ENCODE data around the gene AATF.

The AATF gene

GRCh38 chr17:36978810-36979564 lies 30.2 kb downstream of the AATF start:
- DNase-seq (ENCODE audit: low read depth in 1 of 2, low spot score in 1 of 2), result no peak

DNA sequence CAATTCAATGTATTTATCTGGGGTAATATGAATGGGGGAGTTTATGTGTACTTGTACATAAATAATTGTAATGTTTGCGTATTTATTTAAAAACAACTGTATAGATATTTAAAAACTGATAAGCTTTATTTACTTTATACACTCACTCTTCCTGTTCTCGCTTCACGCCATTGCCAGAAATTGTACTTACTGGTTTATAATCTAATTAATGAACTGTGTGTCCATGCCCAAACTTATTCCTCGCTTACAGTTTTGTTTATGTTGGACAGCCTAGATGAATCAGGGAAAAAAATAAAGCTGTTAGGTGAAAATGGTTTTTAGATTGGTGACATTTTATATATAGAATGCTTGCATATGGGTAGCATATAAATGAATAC lies 30.8 kb downstream of the AATF start:
- DNase-seq (ENCODE audit: low read depth in 1 of 2, low spot score in 1 of 2), result no peak

DNA sequence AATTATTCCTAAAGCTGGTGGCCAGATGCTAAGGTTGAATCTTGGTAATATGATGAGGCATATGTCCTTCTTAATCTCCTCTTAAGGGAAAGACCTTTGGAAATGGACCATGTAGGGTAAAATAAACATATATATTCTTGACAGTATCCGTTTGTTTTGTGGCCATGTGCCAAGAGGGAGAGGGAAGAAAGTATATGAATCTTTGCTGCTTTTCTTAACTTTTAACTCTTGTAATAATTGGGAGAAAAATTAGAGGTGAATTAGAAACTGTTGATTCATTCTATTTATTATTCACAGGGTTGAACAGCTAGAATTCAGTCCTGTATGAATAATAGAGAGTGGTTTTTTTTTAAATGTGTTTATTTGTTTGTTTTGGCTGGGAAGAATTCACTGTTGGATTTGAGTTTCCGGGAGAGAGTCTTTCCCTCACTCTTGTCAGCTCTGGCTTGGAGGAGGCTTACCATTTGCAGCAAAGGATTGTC lies 31.6 kb downstream of the AATF start:
- DNase-seq (ENCODE audit: low read depth in 1 of 2, low spot score in 1 of 2), result no peak

DNA sequence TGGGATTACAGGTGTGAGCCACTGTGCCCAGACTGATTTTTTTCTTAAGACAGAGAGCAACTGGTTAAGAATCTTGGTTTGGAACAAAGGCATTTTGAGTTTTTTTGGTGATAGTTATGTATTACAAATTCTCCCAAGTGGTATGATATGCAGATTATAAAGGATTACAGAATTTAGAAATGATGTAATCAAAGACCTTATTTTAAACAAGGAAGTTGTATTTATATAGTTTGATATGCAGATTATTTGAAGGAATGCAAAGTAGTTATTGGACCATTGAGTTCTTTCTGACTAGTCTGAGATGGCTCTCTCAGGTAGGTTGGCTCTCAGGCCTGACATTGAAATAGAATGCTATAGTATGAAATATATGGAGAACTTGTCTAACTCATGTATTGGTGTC lies 34.9 kb downstream of the AATF start:
- no peak for DNase-seq (ENCODE audit: low read depth in 1 of 2, low spot score in 1 of 2)

DNA sequence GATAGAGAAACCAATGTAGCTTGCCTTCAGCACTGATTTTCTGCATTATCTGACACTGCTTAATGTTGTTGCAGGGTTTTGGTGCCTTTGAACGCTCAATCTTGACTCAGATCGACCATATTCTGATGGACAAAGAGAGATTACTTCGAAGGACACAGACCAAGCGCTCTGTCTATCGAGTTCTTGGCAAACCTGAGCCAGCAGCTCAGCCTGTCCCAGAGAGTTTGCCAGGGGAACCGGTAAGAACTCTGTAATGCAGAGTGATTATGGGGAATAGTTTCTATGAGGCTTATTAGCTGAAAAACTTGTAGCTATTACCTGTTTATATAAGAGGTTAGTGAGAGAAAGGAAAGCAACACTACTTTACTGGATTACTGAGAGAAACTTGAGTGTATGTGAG lies 40.4 kb downstream of the AATF start:
- no peak for DNase-seq (ENCODE audit: low read depth in 1 of 2, low spot score in 1 of 2)

- DNase-seq (ENCODE audit: low read depth in 1 of 2, low spot score in 1 of 2), result no peak
These were observed 43.9 kb downstream of the AATF start for GRCh38 chr17:36992701-36993100.

DNA sequence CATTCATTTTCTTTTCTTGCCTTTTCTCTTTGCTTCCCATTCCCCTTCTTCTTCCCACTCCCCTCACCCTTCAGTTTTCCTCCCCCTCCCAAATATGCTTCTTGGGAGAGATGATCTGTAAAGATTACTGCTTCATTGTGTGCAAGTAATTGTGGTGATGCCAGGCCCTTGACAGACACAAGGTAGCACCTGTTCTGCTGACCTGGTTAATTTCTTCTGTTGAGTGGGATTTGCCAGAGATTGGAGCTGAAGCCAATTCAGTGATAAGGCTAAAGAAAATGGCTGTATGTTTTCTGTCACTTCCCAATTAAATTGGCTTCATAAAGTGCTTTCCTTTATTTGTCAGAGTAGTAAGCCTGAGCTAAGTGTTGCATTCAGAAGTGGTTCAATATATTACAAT lies 44.5 kb downstream of the AATF start:
- DNase-seq (ENCODE audit: low read depth in 1 of 2, low spot score in 1 of 2), result no peak

DNA sequence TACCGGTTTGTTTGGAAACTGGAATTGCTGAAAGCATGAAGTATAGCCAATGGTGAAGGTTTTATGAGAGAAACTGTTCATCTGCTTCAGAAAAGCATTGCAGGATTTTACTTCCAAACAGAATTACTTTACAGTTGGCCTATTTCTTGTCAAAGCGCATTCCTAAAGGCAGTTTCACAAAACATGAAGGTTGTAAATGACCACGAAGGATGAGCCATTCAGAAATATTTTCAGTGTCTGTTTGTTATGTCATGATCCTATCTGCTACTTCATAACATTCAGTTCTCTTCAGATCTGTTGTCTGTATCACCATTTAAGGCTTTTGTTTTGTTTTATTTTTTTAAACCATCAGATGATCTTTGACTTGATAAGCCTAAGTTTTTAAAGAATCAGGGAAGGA lies 45.7 kb downstream of the AATF start:
- no peak for DNase-seq (ENCODE audit: low read depth in 1 of 2, low spot score in 1 of 2)

DNA sequence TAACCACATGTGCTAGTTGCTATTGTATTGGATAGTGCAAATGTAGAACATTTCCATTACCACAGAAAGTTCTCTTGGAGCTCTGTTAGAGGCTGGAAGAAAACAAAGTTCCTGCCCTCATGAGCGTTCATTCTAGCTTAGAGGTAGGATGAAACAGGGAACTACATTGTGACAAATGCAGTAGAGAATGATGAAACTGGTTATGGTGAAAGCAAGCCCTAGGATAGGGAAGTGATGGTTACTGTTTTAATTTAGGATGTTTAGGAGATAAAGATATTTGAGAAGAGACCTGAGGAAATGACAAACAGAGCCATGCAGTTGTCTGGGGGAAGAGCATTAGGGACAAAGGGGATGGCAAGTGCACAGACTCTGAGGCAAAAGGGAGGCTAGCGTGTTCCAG lies 50.7 kb downstream of the AATF start:
- DNase-seq (ENCODE audit: low read depth in 1 of 2, low spot score in 1 of 2), result no peak

DNA sequence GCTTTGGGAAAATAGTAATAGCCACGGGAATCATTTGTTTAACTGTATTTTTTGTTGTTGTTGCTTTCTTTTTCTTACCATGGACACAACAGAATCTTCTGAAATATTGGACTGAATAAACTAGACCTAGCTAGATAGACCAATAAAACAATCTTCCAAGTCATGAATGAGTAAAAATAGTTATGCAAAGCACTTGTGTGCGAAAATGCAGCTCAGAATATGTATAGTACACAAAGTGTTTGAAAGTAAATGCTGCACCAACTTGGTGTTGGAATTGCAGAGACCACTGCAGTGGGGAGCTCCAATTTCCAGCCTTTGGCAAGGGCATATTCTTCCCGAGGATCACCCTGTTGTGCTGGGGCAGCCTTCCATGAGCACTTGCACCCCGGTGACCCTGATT lies 68.0 kb downstream of the AATF start:
- DNase-seq (ENCODE audit: low read depth in 1 of 2, low spot score in 1 of 2), result no peak

DNA sequence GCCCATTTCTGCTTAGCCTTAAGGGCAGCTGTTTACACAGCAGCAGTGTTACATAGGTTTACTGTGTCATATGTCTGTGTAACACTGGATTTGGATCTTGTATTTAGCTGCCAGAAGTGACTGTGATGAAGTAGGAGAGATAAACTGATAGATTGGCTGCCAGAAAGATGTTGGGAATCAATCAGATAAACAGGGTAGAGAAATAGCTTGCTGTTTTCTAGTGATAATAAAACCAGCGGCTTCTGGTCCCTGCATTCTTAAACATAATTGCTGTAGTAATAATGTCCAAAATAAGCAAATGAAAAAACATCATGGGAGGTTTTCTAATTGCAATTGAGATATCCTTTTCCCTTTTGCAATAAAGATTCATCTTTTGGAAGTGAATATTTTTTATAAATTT lies 68.7 kb downstream of the AATF start:
- no peak for DNase-seq (ENCODE audit: low read depth in 1 of 2, low spot score in 1 of 2)

- no peak for DNase-seq (ENCODE audit: low read depth in 1 of 2, low spot score in 1 of 2)
These were observed 70.5 kb downstream of the AATF start for GRCh38 chr17:37019117-37019740.

GRCh38 chr17:37019741-37020129 lies 71.0 kb downstream of the AATF start:
- no peak for DNase-seq (ENCODE audit: low read depth in 1 of 2, low spot score in 1 of 2)

DNA sequence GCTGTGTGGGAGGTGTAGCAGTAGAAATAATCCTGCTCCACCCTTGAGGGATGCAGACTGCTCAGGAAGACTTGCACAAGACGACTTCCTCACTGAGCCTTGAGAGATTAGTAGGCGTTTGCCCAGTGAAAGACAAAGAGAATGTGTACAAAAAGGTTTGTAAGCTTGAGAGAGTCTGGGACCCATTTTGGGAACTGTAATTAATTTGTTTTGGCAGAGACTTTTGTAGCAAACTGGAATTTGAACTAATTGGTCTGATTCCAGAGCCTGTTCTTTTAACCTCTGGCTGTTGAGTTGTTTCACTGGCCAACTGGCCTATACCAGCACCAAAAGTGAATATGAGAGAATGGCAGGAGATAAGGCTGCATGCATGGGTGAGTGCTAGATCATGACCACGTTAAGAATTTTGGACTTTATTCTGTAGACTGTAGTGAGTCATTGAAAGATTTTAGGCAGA lies 75.5 kb downstream of the AATF start:
- DNase-seq (ENCODE audit: low read depth in 1 of 2, low spot score in 1 of 2), result no peak

GRCh38 chr17:37025238-37025637 lies 76.5 kb downstream of the AATF start:
- no peak for DNase-seq (ENCODE audit: low read depth in 1 of 2, low spot score in 1 of 2)

DNA sequence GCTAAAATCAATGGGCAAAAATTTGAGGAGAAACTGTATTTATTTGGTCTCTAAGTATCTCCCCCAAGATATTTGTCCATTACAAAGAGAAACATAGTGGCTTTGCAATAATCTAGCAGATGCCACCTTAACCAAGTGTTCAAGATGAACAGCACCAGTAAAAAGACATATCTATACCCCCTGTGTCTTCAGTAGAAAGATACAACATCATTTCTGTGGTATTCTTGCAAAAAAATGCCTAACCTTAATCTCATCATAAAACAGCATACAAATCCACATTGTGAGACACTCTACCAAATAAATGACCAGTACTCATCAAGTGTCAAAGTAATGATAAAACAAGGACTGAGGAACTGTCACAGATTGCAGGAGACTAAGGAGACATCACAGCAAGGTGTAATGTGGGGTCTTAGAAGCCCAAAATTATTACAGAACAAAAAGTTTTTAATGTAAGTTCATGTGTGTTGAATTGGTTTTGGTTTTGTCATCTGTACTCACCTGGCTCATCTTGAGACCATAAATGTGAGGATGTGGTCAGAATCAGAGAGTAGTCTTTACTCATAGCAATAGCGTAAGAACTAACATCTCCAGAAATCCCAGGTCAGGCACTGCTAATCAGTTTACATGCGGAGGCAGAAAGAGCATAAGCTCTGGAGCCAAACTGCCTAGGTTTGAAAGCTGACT lies 77.2 kb downstream of the AATF start:
- DNase-seq (ENCODE audit: low read depth in 1 of 2, low spot score in 1 of 2), result no peak

- DNase-seq (ENCODE audit: low read depth in 1 of 2, low spot score in 1 of 2), result no peak
These were observed 77.7 kb downstream of the AATF start for GRCh38 chr17:37026531-37026869.

DNA sequence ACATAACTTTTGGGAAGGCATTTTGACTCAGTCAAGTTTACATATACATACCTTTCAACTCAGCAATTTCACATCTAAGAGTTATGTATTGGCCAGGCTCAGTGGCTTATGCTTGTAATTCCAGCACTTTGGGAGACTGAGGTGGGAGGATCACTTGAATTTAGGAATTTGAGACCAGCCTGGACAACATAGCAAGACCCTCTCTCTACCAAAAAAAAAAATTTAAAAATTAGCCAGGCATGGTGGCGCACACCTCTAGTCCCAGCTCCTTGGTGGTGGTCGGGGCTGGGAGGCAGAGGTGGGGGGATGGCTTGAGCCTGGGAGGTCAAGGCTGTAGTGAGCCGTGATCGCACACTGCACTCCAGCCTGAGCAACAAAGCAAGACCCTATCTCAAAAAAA lies 79.3 kb downstream of the AATF start:
- DNase-seq (ENCODE audit: low read depth in 1 of 2, low spot score in 1 of 2), result no peak

DNA sequence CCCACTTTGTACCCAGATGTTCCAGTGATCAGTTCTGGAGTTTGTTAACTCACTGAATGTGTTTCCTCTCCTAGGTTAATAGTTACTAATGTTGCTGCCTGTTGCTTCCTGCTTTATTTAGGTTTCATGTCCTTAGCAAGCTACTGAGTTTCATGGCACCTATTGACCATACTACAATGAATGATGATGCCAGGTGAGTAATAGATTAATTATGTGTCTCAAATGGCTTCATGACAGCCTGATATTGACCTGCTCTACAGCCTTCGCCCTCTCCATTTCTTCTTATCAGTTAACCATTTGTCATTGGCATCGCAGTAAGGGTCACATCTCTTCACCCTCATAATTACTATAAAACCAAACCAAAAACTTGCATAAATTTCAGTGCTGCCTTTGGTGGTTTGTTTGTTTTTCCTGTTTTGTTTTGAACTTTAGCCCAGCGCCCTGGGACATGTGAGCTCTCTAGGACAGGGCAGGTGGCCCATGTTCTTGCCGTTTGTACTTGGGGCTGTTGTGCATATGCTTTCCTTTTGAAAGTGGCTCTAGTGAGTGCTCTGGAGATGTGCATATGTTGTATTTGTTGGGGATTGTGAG lies 82.8 kb downstream of the AATF start:
- no peak for DNase-seq (ENCODE audit: low read depth in 1 of 2, low spot score in 1 of 2)

- no peak for DNase-seq (ENCODE audit: low read depth in 1 of 2, low spot score in 1 of 2)
These were observed 88.9 kb downstream of the AATF start for GRCh38 chr17:37037590-37038155.

DNA sequence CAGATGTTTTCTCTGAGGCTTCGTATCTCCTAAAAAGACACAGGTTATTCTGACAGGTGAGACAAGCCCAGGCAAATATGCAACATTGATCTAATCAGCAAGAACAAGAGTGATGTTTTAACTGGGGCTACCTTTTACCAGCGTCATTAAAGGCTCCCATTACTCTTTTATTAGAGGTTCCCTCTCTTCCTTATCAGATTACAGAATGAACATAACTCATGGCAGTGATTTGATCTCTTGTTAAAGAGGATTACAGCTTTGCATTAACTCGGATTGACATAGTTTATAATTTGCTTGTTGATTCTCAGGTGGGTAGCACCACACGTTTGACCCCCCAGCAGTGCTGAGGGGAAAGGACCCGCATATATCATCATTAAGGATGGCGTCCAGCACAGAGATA lies 90.5 kb downstream of the AATF start:
- no peak for DNase-seq (ENCODE audit: low read depth in 1 of 2, low spot score in 1 of 2)

DNA sequence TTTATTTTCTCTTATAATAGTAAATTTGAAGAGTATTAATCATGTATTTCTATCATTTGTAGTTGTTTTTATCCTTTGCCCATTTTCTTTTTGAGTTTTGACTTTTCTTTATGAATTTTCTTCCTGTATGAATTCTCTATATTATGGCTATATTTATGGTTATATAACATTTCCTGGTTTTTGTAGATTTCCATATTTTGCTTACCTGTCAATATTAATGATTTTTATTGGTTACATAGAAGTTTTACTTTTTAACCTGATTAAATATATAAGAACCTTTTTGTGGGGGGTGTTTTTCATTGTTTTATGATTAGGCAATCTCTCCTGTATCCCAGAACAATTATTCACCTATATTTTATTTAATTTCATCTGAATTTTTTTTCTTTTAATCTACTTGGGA lies 93.2 kb downstream of the AATF start:
- DNase-seq (ENCODE audit: low read depth in 1 of 2, low spot score in 1 of 2), result no peak
